HEK293 (cell line): ENCODE measurements around the gene DNAJC7.
A peak's percentile ranks its signal among the peaks of the same experiment; 100 is the strongest.

Source experiments
- CTCF ChIA-PET: fragments of 350-600 bp; formaldehyde crosslinking; extraction: SDS; loops from one replicate; lab custom pipeline; 2021; ENCODE audit warnings: antibody characterized with exemption; lab: Yijun Ruan, JAX
- POLR2A ChIA-PET: fragments of 300-600 bp; formaldehyde crosslinking; extraction: SDS; loops from one replicate; lab custom pipeline; 2020; ENCODE audit warnings: antibody characterized with exemption, inconsistent platforms; lab: Yijun Ruan, JAX
- H3K27ac ChIP-seq: fragments of 200-500 bp; sonication (Bioruptor generic); 2 replicates; pipeline ENCODE4 v1.5.1; 2014; ENCODE audit warnings: low read depth, low read length, control low read depth, inconsistent platforms; ENCODE audit errors: extremely low read depth
- H3K36me3 ChIP-seq, 2 experiments: fragments of 200-500 bp in 1 of 2; sonication (Bioruptor generic) in 1 of 2; 1 replicate in 1 of 2; 2 replicates in 1 of 2; pipeline ENCODE4 v1.5.1; 2014 to 2017; ENCODE audit warnings: inconsistent platforms in 2 of 2, low read length in 2 of 2; ENCODE audit not compliant: control insufficient read depth in 2 of 2, insufficient read depth in 1 of 2
- H3K4me1 ChIP-seq: fragments of 200-500 bp; sonication (Bioruptor generic); 2 replicates; pipeline ENCODE4 v1.5.1; 2014; ENCODE audit warnings: mild to moderate bottlenecking, low read length, inconsistent platforms; ENCODE audit not compliant: control insufficient read depth, insufficient read depth
- H3K4me3 ChIP-seq: 2 replicates; pipeline ENCODE4 v1.5.1; 2011; ENCODE audit warnings: low read depth, mild to moderate bottlenecking, control low read depth, low read length, moderate library complexity
- H3K9me3 ChIP-seq: fragments of 200-500 bp; sonication (Bioruptor generic); 2 replicates; pipeline ENCODE4 v1.5.1; 2014; ENCODE audit warnings: low read depth, low read length, inconsistent platforms; ENCODE audit not compliant: control insufficient read depth, insufficient read depth
- HOXD13 ChIP-seq: sonication (generic); formaldehyde crosslinking; IDR thresholded peaks from 2 replicates; pipeline ENCODE4 v1.8.0; 2022; ENCODE audit warnings: missing genetic modification reagents, borderline replicate concordance
- OVOL3 ChIP-seq: fragments of 450-650 bp; formaldehyde crosslinking; IDR thresholded peaks from 2 replicates; pipeline ENCODE4 v1.5.1; 2016; ENCODE audit warnings: missing biosample characterization, missing genetic modification characterization
- WT1 ChIP-seq: fragments of 450-650 bp; formaldehyde crosslinking; IDR thresholded peaks from 2 replicates; pipeline ENCODE4 v1.5.1; 2016; ENCODE audit warnings: missing biosample characterization, missing genetic modification characterization
- ZBTB1 ChIP-seq: fragments of 450-650 bp; formaldehyde crosslinking; IDR thresholded peaks from 2 replicates; pipeline ENCODE4 v1.5.1; 2016; ENCODE audit warnings: missing biosample characterization, missing genetic modification characterization
- ZBTB20 ChIP-seq: fragments of 450-650 bp; formaldehyde crosslinking; IDR thresholded peaks from 2 replicates; pipeline ENCODE4 v1.5.1; 2016; ENCODE audit warnings: missing biosample characterization, missing genetic modification characterization
- ZBTB49 ChIP-seq: fragments of 450-650 bp; formaldehyde crosslinking; IDR thresholded peaks from 2 replicates; pipeline ENCODE4 v1.5.1; 2016; ENCODE audit warnings: missing biosample characterization, missing genetic modification characterization, low read depth
- ZBTB8A ChIP-seq: fragments of 450-650 bp; formaldehyde crosslinking; IDR thresholded peaks from 2 replicates; pipeline ENCODE4 v1.5.1; 2016; ENCODE audit warnings: missing biosample characterization, missing genetic modification characterization
- ZFP41 ChIP-seq: fragments of 450-650 bp; formaldehyde crosslinking; IDR thresholded peaks from 2 replicates; pipeline ENCODE4 v1.5.1; 2016; ENCODE audit warnings: missing biosample characterization, missing genetic modification characterization, borderline replicate concordance
- ZIC2 ChIP-seq: fragments of 450-650 bp; formaldehyde crosslinking; IDR thresholded peaks from 2 replicates; pipeline ENCODE4 v1.5.1; 2016; ENCODE audit warnings: missing biosample characterization, missing genetic modification characterization
- ZNF112 ChIP-seq: fragments of 450-650 bp; formaldehyde crosslinking; IDR thresholded peaks from 2 replicates; pipeline ENCODE4 v1.5.0; 2017; ENCODE audit warnings: missing biosample characterization, missing genetic modification characterization
- ZNF214 ChIP-seq: fragments of 450-650 bp; formaldehyde crosslinking; IDR thresholded peaks from 2 replicates; pipeline ENCODE4 v1.5.1; 2017; ENCODE audit warnings: missing biosample characterization, mild to moderate bottlenecking, missing genetic modification characterization, borderline replicate concordance
- ZNF221 ChIP-seq: fragments of 450-650 bp; formaldehyde crosslinking; IDR thresholded peaks from 2 replicates; pipeline ENCODE4 v1.5.1; 2017; ENCODE audit warnings: missing biosample characterization, missing genetic modification characterization, borderline replicate concordance
- ZNF24 ChIP-seq: fragments of 450-650 bp; formaldehyde crosslinking; IDR thresholded peaks from 2 replicates; pipeline ENCODE4 v1.5.1; 2016; ENCODE audit warnings: missing biosample characterization, missing genetic modification characterization
- ZNF248 ChIP-seq: fragments of 450-650 bp; formaldehyde crosslinking; IDR thresholded peaks from 2 replicates; pipeline ENCODE4 v1.5.1; 2017; ENCODE audit warnings: missing biosample characterization, missing genetic modification characterization
- ZNF274 ChIP-seq, 2 experiments: fragments of 200-500 bp in 1 of 2; fragments of 450-650 bp in 1 of 2; sonication (Bioruptor generic) in 1 of 2; formaldehyde crosslinking in 1 of 2; IDR thresholded peaks; 2 replicates each; pipeline versions ENCODE4 v1.5.1 to v1.6.1; 2014 to 2016; ENCODE audit warnings: borderline replicate concordance in 1 of 2, inconsistent platforms in 1 of 2, low read length in 1 of 2, missing biosample characterization in 1 of 2, missing genetic modification characterization in 1 of 2
- ZNF354C ChIP-seq: fragments of 450-650 bp; formaldehyde crosslinking; IDR thresholded peaks from 2 replicates; pipeline ENCODE4 v1.5.1; 2016; ENCODE audit warnings: missing biosample characterization, missing genetic modification characterization, low read depth, borderline replicate concordance
- ZNF423 ChIP-seq: fragments of 450-650 bp; formaldehyde crosslinking; IDR thresholded peaks from 2 replicates; pipeline ENCODE4 v1.5.1; 2016; ENCODE audit warnings: missing biosample characterization, missing genetic modification characterization
- ZNF561 ChIP-seq: fragments of 450-650 bp; IDR thresholded peaks from 2 replicates; pipeline ENCODE4 v1.5.1; 2018; ENCODE audit warnings: missing biosample characterization, missing genetic modification characterization, borderline replicate concordance
- ZNF623 ChIP-seq: fragments of 450-650 bp; formaldehyde crosslinking; IDR thresholded peaks from 2 replicates; pipeline ENCODE4 v1.5.1; 2016; ENCODE audit warnings: missing biosample characterization, missing genetic modification characterization
- ZNF629 ChIP-seq: fragments of 450-650 bp; formaldehyde crosslinking; IDR thresholded peaks from 2 replicates; pipeline ENCODE4 v1.5.1; 2017; ENCODE audit warnings: missing biosample characterization, missing genetic modification characterization
- ZNF76 ChIP-seq: fragments of 450-650 bp; formaldehyde crosslinking; IDR thresholded peaks from 2 replicates; pipeline ENCODE4; 2016; ENCODE audit warnings: low read depth, missing biosample characterization, missing genetic modification characterization, borderline replicate concordance
- ZNF837 ChIP-seq: fragments of 450-650 bp; formaldehyde crosslinking; IDR thresholded peaks from 2 replicates; pipeline ENCODE4 v1.5.1; 2016; ENCODE audit warnings: missing biosample characterization, missing genetic modification characterization
- ZSCAN23 ChIP-seq: fragments of 450-650 bp; formaldehyde crosslinking; IDR thresholded peaks from 2 replicates; pipeline ENCODE4 v1.5.1; 2016; ENCODE audit warnings: missing biosample characterization, missing genetic modification characterization
- TF ChIP-seq, protein P1 (sequence below): fragments of 450-650 bp; formaldehyde crosslinking; IDR thresholded peaks from 2 replicates; pipeline ENCODE4 v1.5.1; 2016; ENCODE audit warnings: missing biosample characterization, missing genetic modification characterization
- TF ChIP-seq, protein P2 (sequence below): fragments of 450-650 bp; IDR thresholded peaks from 2 replicates; pipeline ENCODE4 v1.5.1; 2018; ENCODE audit warnings: missing biosample characterization, missing genetic modification characterization

DNAJC7 gene

DNA sequence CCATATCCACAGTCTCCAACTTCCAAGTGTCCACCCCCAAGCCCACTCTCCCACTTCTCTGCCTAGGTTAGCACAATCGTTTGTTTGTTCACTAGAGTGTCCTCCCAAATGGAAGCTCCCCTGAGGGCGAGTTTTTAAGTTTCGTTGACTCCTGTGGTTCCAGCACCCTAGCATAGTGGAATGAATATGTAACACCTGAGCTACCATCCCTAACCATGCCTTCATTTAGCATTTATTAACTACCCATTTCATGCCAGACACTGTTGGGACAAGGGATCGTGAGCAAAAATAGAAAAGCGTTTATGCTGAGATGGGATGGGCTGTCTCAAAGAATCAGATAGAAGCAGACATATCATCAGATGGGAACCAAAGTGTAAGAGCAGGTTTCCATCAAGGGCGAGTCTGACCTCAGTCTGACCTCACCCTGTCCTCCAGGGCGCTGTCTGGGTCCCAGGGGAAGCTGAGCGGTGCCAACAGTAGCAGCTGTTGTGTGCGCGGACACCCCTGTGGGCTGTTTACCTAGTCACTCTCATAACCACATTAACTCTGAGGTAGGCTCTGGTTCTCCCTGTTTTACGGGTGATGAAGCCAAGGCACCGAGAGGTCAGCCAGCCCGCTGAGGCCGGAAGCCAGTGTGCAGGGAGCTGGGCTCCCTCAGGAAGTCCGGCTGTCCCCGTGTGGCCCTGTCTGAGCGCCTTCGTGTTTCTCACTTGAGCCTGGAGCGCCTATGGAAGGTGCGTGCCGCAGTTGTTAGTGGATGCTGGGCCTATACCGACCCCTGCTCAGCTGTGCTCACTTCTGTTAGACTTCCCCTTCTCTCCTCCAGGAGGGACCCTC, 44.5 kb downstream of the DNAJC7 start:
- Histone ChIP-seq H3K9me3 (no peaks in the 10 kb centered on the region), H3K4me1 (no peaks in the 10 kb centered on the region), H3K27ac (peak overlapping the region; percentile 17; the same call in 1 of the 2 replicates), H3K36me3 (peaks cover 42 to 96% of the 10 kb centered on the region in 2 experiments), H3K4me3 (no peak overlapping the region)
- POLR2A ChIA-PET, result interaction anchor here (0.6 to 1.8 kb wide), 5 partner anchors 10 to 267 kb away, joined by 3 to 5 read pairs (median 3); partner anchors contain the start of gene DNAJC7
- CTCF ChIA-PET, result interaction anchor here (0.7 to 1.3 kb wide), 4 partner anchors 10 to 53 kb away, joined by 3 to 8 read pairs (median 3); partner anchors contain the start of gene DNAJC7
- TF ChIP-seq, protein P1, sequence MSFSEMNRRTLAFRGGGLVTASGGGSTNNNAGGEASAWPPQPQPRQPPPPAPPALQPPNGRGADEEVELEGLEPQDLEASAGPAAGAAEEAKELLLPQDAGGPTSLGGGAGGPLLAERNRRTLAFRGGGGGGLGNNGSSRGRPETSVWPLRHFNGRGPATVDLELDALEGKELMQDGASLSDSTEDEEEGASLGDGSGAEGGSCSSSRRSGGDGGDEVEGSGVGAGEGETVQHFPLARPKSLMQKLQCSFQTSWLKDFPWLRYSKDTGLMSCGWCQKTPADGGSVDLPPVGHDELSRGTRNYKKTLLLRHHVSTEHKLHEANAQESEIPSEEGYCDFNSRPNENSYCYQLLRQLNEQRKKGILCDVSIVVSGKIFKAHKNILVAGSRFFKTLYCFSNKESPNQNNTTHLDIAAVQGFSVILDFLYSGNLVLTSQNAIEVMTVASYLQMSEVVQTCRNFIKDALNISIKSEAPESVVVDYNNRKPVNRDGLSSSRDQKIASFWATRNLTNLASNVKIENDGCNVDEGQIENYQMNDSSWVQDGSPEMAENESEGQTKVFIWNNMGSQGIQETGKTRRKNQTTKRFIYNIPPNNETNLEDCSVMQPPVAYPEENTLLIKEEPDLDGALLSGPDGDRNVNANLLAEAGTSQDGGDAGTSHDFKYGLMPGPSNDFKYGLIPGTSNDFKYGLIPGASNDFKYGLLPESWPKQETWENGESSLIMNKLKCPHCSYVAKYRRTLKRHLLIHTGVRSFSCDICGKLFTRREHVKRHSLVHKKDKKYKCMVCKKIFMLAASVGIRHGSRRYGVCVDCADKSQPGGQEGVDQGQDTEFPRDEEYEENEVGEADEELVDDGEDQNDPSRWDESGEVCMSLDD (tag by site-specific recombination), result no peak
- TF ChIP-seq ZNF837 (tag by site-specific recombination) (no peak), ZBTB49 (tag by site-specific recombination) (no peak), ZBTB1 (no peak), ZNF274 (IDR thresholded peaks at IDR 0.05; ENCODE audit: low read length) (no peak), ZNF274 (tag by site-specific recombination; IDR thresholded peaks at IDR 0.05; ENCODE audit: borderline replicate concordance) (no peak), OVOL3 (tag by site-specific recombination) (no peak), HOXD13 (no peak), ZNF214 (tag by site-specific recombination) (no peak), ZBTB20 (no peak), ZNF24 (no peak), WT1 (tag by site-specific recombination) (no peak), ZNF248 (tag by site-specific recombination) (no peak), ZNF629 (0 out of 2 replicates have a peak, but pooled peaks have one; percentile 18), ZNF623 (tag by site-specific recombination) (no peak), ZNF354C (tag by site-specific recombination) (no peak), ZNF221 (no peak), ZBTB8A (no peak), ZFP41 (no peak), ZNF112 (tag by site-specific recombination) (no peak), ZNF423 (peak; percentile 31; the same call in 1 of the 2 replicates), ZIC2 (tag by site-specific recombination) (peak; percentile 58), ZSCAN23 (no peak), ZNF76 (no peak), ZNF561 (tag by site-specific recombination) (no peak)
- TF ChIP-seq, protein P2, sequence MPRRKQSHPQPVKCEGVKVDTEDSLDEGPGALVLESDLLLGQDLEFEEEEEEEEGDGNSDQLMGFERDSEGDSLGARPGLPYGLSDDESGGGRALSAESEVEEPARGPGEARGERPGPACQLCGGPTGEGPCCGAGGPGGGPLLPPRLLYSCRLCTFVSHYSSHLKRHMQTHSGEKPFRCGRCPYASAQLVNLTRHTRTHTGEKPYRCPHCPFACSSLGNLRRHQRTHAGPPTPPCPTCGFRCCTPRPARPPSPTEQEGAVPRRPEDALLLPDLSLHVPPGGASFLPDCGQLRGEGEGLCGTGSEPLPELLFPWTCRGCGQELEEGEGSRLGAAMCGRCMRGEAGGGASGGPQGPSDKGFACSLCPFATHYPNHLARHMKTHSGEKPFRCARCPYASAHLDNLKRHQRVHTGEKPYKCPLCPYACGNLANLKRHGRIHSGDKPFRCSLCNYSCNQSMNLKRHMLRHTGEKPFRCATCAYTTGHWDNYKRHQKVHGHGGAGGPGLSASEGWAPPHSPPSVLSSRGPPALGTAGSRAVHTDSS (tag by site-specific recombination), result no peak
